MV-4-11 (cell line): Measurements from ENCODE around the gene KCNJ3.
"Not testable (repeated sequence)": the region's sequence is repeated elsewhere in the genome, so short reads cannot be mapped to it uniquely, and the experiment has no call there.

Source experiments
- DNase-seq: peaks from one replicate; lab custom pipeline; 2025; lab: John Stamatoyannopoulos, UW

The KCNJ3 gene

GRCh38 chr2:154846842-154847241 is 148.3 kb downstream of the KCNJ3 start:
- no peak for DNase-seq

DNA sequence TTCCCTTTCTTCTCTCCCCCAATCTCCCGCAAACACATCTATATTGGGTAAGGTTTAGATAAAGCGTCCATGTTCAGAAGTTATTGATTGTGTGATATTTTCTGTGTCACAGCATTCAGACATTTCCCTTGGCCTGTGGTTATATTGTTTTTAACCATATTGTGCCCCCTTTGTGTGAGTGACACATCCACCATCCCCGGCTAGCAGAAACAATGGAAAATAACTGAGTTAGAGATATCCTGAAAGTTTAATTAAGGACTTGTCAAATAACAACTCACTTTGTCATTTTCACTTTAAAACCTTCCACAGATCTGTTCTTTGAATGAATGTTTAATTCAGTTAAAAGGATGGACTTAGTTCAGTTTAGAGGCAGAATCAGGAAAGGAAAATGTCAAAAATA is 151.0 kb downstream of the KCNJ3 start:
- DNase-seq, result no peak

DNA sequence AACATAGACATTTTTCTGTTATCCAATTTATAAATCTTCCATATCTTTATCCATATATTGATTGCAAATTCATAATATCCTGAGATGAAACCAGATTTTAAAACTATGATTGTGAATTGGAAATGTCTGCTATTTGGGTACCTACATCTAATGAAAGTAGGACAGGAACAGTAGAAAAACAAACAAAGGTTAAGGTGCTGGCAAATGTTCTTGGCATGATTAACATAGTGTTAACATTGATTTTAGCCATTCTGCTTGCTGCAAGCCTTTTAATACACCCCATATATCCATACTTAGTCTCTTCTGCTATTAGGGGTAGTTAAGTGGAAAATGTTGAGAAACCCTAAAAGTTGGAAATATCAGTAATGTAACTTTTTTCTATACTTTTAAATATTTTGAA is 152.0 kb downstream of the KCNJ3 start:
- no peak for DNase-seq

GRCh38 chr2:154855138-154855537 is 156.6 kb downstream of the KCNJ3 start:
- no peak for DNase-seq

DNA sequence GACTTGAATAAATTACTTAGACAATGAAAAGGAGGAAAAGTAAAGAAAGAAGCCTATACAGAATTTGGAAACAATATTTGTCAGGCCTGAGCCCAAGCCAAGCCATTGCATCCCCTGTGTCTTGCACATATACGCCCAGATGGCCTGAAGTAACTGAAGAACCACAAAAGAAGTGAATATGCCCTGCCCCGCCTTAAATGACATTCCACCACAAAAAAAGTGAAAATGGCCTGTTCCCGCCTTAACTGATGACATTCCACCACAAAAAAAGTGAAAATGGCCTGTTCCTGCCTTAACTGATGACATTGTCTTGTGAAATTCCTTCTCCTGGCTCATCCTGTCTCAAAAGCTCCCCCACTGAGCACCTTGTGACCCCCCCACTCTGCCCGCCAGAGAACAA is 168.7 kb downstream of the KCNJ3 start:
- not testable (repeated sequence) for DNase-seq

DNA sequence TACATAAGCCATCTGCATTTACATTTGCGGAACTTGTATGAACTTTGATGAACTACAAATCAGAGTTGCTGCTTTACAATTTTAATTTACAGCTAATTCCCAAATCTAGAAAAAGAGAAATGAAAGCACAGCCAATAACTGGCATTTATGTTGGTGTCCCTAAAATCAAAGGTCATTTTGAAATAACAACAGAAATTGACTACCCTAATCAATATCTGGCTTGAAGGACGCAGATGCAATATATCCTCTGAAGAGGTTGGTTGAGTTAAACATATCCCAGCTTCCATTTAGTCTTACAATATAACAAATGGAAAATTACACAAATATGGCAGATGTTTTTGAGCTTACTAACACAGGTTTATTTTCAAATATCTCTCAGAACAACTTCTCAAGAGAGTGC is 177.5 kb downstream of the KCNJ3 start:
- DNase-seq, result no peak

GRCh38 chr2:154882725-154883124 is 184.2 kb downstream of the KCNJ3 start:
- no peak for DNase-seq

DNA sequence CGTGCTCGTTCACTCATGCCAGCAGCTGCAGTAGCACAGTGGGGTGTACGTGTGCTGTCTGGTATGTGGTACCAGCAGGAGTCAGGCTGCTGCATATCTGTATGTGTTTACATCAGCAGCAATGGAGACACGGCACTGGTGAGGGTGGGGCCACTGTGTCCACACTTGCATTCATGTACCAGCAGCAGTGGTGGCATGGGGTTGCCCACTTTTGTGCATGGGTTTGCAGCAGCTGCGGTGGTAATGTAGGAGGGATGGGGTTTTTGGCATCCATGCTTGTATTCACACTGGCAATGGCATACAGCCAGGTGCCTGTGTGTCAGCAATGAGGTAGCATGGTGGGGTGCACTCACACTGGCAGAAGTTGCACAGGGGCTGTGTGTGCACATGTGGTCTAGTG is 187.8 kb downstream of the KCNJ3 start:
- DNase-seq, result no peak

GRCh38 chr2:154898269-154898668 is 199.8 kb downstream of the KCNJ3 start:
- no peak for DNase-seq

GRCh38 chr2:154901063-154901462 is 202.6 kb downstream of the KCNJ3 start:
- no peak for DNase-seq
